ENCODE measurements around the gene DLGAP1. TPM values are rescaled to one million over a fixed set of nuclear protein-coding genes. Genes with fewer than 3 reads are reported as not detected.

The DLGAP1 gene
- total RNA-seq, 1 experiment from 2014 or later = 0.39 TPM

DNA sequence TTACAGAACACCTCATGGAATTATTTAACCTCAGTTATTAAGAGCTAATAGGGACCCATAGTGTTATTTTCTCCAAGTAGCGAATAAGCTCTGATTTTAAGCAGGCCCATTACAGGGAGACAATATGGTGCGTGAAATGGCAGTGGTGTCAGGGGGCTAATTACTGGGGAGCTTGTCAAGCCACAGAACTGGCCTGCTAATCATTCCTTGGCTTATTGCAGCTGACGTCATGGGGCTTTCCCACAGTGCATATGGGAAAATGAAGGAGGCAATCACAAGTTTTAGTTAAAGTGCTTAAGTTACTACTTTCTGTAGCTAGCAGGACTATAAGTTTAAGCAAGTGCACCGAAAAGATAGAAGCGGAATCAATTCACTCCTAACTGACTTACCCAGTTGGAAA, 742.6 kb downstream of the DLGAP1 start (continued):
- no peak for TF ChIP-seq ZFX (IDR thresholded peaks at IDR 0.05)
- no peak for TF ChIP-seq POLR2AphosphoS5 (IDR thresholded peaks at IDR 0.05; ENCODE audit: low read depth, low read length)
- TF ChIP-seq, protein P1, sequence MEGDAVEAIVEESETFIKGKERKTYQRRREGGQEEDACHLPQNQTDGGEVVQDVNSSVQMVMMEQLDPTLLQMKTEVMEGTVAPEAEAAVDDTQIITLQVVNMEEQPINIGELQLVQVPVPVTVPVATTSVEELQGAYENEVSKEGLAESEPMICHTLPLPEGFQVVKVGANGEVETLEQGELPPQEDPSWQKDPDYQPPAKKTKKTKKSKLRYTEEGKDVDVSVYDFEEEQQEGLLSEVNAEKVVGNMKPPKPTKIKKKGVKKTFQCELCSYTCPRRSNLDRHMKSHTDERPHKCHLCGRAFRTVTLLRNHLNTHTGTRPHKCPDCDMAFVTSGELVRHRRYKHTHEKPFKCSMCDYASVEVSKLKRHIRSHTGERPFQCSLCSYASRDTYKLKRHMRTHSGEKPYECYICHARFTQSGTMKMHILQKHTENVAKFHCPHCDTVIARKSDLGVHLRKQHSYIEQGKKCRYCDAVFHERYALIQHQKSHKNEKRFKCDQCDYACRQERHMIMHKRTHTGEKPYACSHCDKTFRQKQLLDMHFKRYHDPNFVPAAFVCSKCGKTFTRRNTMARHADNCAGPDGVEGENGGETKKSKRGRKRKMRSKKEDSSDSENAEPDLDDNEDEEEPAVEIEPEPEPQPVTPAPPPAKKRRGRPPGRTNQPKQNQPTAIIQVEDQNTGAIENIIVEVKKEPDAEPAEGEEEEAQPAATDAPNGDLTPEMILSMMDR (IDR thresholded peaks at IDR 0.05 in 2 of 3, conservative IDR thresholded peaks at IDR 0.05 in 1 of 3; ENCODE audit: borderline replicate concordance in 1 of 3, insufficient read depth in 1 of 3, low read depth in 2 of 3, low read length in 2 of 3) = no peak
- no peak for TF ChIP-seq CEBPB (IDR thresholded peaks at IDR 0.05; ENCODE audit: low read depth)

DNA sequence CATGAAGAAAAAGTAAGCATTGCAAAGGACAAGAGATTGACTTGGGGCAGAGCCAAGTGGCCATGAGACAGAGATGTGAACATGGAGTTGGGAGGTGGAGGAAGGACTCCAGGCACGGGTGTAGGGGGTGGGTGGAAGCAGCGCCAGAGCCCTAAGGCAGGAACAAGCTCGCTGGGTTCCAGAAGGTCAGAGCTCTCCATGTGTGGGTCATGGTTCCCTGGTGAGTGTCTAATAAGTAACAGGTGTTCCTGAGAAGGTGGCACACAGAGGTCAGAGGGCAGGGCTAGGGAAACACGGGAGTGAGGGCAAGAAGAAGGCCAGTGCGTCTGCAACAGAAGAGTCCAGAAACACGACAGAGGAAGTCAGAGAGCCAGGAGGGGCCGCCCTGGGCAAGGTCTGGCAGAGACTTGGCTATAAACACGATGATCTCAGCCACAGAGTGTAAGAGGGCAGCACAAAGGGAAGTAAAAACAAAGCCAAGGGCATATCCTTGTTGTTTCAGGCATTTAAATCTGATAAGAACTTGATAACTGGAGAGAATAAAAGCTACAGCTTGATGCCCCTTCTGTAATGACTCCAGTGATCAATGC, 744.3 kb downstream of the DLGAP1 start:
- intact Hi-C loops (cut with micrococcal nuclease) = no loop called here
- Histone ChIP-seq H3K9me3 (ENCODE audit: control insufficient read depth in 1 of 2, insufficient read depth in 1 of 2, low read depth in 1 of 2, low read length in 2 of 2) (no peaks in the 10 kb centered on the region), H3K9ac (ENCODE audit: low read length) (no peak overlapping the region), H2AFZ (ENCODE audit: low read depth, low read length, poor library complexity, severe bottlenecking) (no peak overlapping the region), H3K27ac (ENCODE audit: low read depth, low read length) (no peak overlapping the region), H4K20me1 (ENCODE audit: insufficient read depth) (no peaks in the 10 kb centered on the region), H3K4me1 (ENCODE audit: control insufficient read depth in 1 of 2, insufficient read depth in 2 of 2, low read length in 2 of 2) (peaks cover 4 to 6% of the 10 kb centered on the region in 2 experiments; a peak in 2 of 4 replicates), H3K79me2 (ENCODE audit: insufficient read depth, low read length) (no peaks in the 10 kb centered on the region), H3K9me2 (ENCODE audit: insufficient read depth) (no peaks in the 10 kb centered on the region), H3K27me3 (ENCODE audit: insufficient read depth, low read length) (no peaks in the 10 kb centered on the region), H3K4me3 (replicated peaks in 1 of 2; ENCODE audit: low read depth in 1 of 2, low read length in 2 of 2) (no peak overlapping the region), H3K4me2 (ENCODE audit: low read length) (no peak overlapping the region), H3K36me3 (ENCODE audit: control insufficient read depth in 1 of 2, insufficient read depth in 2 of 2, low read length in 2 of 2) (no peaks in the 10 kb centered on the region)
- no TSS peak for BruUV-seq (replicated peaks)
- RAD21 ChIA-PET (ENCODE audit: low non-redundant PET in 1 of 2, low total read pairs in 2 of 2, uncharacterized antibody in 2 of 2, unreplicated experiment in 2 of 2) = no interaction called here
- CTCF ChIA-PET = interaction anchor here (0.8 to 1.6 kb wide), 2 partner anchors 10 to 60 kb away, joined by 4 to 7 read pairs; no protein-coding TSS in a partner anchor
- DNase-seq (ENCODE audit: low read depth, low spot score) (no peak), ATAC-seq (no peak)
- POLR2A ChIA-PET = no interaction called here
- TF ChIP-seq EZH2phosphoT487 (IDR thresholded peaks at IDR 0.05; ENCODE audit: borderline replicate concordance) (no peak), EZH2 (IDR thresholded peaks at IDR 0.05) (no peak), JUND (IDR thresholded peaks at IDR 0.05) (no peak), POLR2A (IDR thresholded peaks at IDR 0.05; ENCODE audit: borderline replicate concordance, extremely low read depth, insufficient read depth, insufficient read length) (no peak), TCF7L2 (IDR thresholded peaks at IDR 0.05; ENCODE audit: borderline replicate concordance, extremely low read depth, insufficient read depth, insufficient read length) (no peak), SRF (IDR thresholded peaks at IDR 0.05; ENCODE audit: low read depth) (no peak), ZNF274 (IDR thresholded peaks at IDR 0.05; ENCODE audit: low read depth, low read length) (no peak)
- TF ChIP-seq, protein P2, sequence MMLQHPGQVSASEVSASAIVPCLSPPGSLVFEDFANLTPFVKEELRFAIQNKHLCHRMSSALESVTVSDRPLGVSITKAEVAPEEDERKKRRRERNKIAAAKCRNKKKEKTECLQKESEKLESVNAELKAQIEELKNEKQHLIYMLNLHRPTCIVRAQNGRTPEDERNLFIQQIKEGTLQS (IDR thresholded peaks at IDR 0.05) = no peak
- TF ChIP-seq, protein P1 (IDR thresholded peaks at IDR 0.05 in 2 of 3, conservative IDR thresholded peaks at IDR 0.05 in 1 of 3; ENCODE audit: borderline replicate concordance in 1 of 3, insufficient read depth in 1 of 3, low read depth in 2 of 3, low read length in 2 of 3) = no peak

All from HCT116 (cell line).